Body of pancreas (tissue), 4 donors: ENCODE results near the gene CLDN4.

ENCODE experiments used
- CTCF ChIP-seq, 7 experiments: fragments of 450-650 bp in 4 of 7; fragments of 200-600 bp in 3 of 7; sonication (generic) in 3 of 7; IDR thresholded peaks; one replicate each; pipeline ENCODE4 v1.5.1; 2016 to 2019; ENCODE audit warnings: antibody characterized with exemption in 7 of 7
- POLR2A ChIP-seq, 3 donors: fragments of 450-650 bp; IDR thresholded peaks; one replicate each; pipeline ENCODE4 v1.6.1; 2016; ENCODE audit warnings: antibody characterized with exemption in 3 of 3, mild to moderate bottlenecking in 2 of 3

GRCh38 chr7:73847941-73848723, 17.3 kb downstream of the CLDN4 start:
- TF ChIP-seq CTCF (IDR thresholded peaks at IDR 0.05) = no peak
- TF ChIP-seq POLR2A (IDR thresholded peaks at IDR 0.05) = no peak
